Testis (tissue), 2 donors: ENCODE data around the gene PRELID1.

ENCODE experiments used
- POLR2A ChIP-seq: fragments of 450-650 bp; IDR thresholded peaks from one replicate; pipeline ENCODE4 v1.6.1; 2017; ENCODE audit warnings: antibody characterized with exemption, mild to moderate bottlenecking, moderate library complexity
- TF ChIP-seq, protein P1 (sequence below), 3 experiments: fragments of 450-650 bp in 2 of 3; fragments of 200-600 bp in 1 of 3; sonication (generic) in 1 of 3; IDR thresholded peaks; one replicate each; pipeline ENCODE4 v1.5.1; 2016 to 2019; ENCODE audit warnings: antibody characterized with exemption in 3 of 3, mild to moderate bottlenecking in 2 of 3, moderate library complexity in 1 of 3

DNA sequence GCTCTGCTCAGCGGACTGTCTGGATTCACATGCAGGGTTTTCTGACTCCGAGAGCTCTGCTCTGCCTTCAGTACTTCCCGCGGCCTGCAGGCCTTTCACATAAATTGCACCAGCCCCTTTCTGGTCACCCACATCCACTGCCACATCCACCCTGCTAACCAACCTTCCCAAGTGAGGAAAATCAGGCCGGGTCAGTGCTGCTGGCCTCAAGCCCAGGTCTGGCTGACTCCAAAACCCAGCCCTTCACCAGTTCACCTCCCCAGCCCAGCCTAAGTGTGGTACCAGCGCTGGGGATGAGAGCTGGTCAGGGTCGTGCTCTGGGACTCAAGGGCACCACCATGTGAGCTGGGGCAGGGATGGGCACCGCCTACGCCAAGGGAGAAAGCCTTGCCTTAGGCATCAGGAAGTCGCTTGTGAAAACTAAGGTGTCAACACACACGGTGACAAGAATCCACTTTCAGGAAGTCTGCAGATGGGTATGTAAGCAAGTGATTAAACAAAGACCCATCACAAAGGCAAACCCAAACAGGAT is 35.6 kb downstream of the PRELID1 start:
- TF ChIP-seq, protein P1, sequence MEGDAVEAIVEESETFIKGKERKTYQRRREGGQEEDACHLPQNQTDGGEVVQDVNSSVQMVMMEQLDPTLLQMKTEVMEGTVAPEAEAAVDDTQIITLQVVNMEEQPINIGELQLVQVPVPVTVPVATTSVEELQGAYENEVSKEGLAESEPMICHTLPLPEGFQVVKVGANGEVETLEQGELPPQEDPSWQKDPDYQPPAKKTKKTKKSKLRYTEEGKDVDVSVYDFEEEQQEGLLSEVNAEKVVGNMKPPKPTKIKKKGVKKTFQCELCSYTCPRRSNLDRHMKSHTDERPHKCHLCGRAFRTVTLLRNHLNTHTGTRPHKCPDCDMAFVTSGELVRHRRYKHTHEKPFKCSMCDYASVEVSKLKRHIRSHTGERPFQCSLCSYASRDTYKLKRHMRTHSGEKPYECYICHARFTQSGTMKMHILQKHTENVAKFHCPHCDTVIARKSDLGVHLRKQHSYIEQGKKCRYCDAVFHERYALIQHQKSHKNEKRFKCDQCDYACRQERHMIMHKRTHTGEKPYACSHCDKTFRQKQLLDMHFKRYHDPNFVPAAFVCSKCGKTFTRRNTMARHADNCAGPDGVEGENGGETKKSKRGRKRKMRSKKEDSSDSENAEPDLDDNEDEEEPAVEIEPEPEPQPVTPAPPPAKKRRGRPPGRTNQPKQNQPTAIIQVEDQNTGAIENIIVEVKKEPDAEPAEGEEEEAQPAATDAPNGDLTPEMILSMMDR (IDR thresholded peaks at IDR 0.05) = no peak
- TF ChIP-seq POLR2A = no peak
